NCI-H69 (cell line): ENCODE results near the gene ARFGAP1.
A peak's percentile ranks its signal among the peaks of the same experiment; 100 is the strongest.

ENCODE experiments used
- DNase-seq: peaks from one replicate; lab custom pipeline; 2025; lab: John Stamatoyannopoulos, UW

ARFGAP1 gene

GRCh38 chr20:63260521-63260920 lies 12.1 kb upstream of the ARFGAP1 start:
- DNase-seq, result no peak

GRCh38 chr20:63261060-63261794 lies 11.4 kb upstream of the ARFGAP1 start:
- DNase-seq, result no peak

GRCh38 chr20:63261795-63262528 lies 10.7 kb upstream of the ARFGAP1 start:
- DNase-seq, result no peak

- no peak for DNase-seq
Measured at GRCh38 chr20:63262836-63263235, 9.8 kb upstream of the ARFGAP1 start.

GRCh38 chr20:63264000-63264399 lies 8.6 kb upstream of the ARFGAP1 start:
- no peak for DNase-seq

GRCh38 chr20:63264519-63264918 lies 8.1 kb upstream of the ARFGAP1 start:
- DNase-seq, result no peak

GRCh38 chr20:63265891-63266515 lies 6.6 kb upstream of the ARFGAP1 start:
- DNase-seq, result no peak

- no peak for DNase-seq
Measured at GRCh38 chr20:63267691-63268090, 4.9 kb upstream of the ARFGAP1 start.

GRCh38 chr20:63268256-63268655 lies 4.4 kb upstream of the ARFGAP1 start:
- DNase-seq, result no peak

GRCh38 chr20:63268671-63269439 lies 3.8 kb upstream of the ARFGAP1 start:
- DNase-seq, result no peak

- DNase-seq, result no peak
Measured at GRCh38 chr20:63269724-63270123, 2.9 kb upstream of the ARFGAP1 start.

GRCh38 chr20:63270606-63271325 lies 1.8 kb upstream of the ARFGAP1 start:
- DNase-seq, result no peak

GRCh38 chr20:63273059-63273579 lies 506 bp downstream of the ARFGAP1 start:
- no peak for DNase-seq

- DNase-seq, result peak; percentile 10
Measured at GRCh38 chr20:63273635-63274380, 1.2 kb downstream of the ARFGAP1 start.

- DNase-seq, result no peak
Measured at GRCh38 chr20:63274381-63275228, 2.0 kb downstream of the ARFGAP1 start.

GRCh38 chr20:63275825-63276224 lies 3.2 kb downstream of the ARFGAP1 start:
- DNase-seq, result no peak

- DNase-seq, result no peak
Measured at GRCh38 chr20:63276956-63277355, 4.3 kb downstream of the ARFGAP1 start.

GRCh38 chr20:63277466-63278272 lies 5.1 kb downstream of the ARFGAP1 start:
- DNase-seq, result no peak

GRCh38 chr20:63278661-63279060 lies 6.0 kb downstream of the ARFGAP1 start:
- DNase-seq, result no peak
